Stimulated activated effector memory CD8-positive, alpha-beta T cell treated with anti-CD3 and anti-CD28 coated beads, Interleukin-12 subunit alpha, Interleukin-12 subunit beta, amount 100 ng/mL, for 72 hours (primary cell): ENCODE measurements around the gene KCNJ16.

Source experiments
- ATAC-seq: fragments of 150-1000 bp; cut with Tn5 transposase; 2 replicates; pipeline ENCODE4 v1.10.0; 2021
- DNase-seq, 2 donors: peaks; one replicate each; pipeline ENCODE4 v3.0.0; 2021 to 2022; ENCODE audit warnings: low spot score in 2 of 2
- H3K27ac Mint-ChIP-seq: one replicate; pipeline ENCODE4 v1.8.0; 2022; ENCODE audit warnings: mild to moderate bottlenecking, mixed read lengths
- H3K36me3 Mint-ChIP-seq: one replicate; pipeline ENCODE4 v1.8.0; 2022; ENCODE audit warnings: mild to moderate bottlenecking, mixed read lengths
- H3K4me1 Mint-ChIP-seq: one replicate; pipeline ENCODE4 v1.8.0; 2022; ENCODE audit warnings: mixed read lengths
- H3K4me3 Mint-ChIP-seq: one replicate; pipeline ENCODE4 v1.8.0; 2022; ENCODE audit warnings: mild to moderate bottlenecking, mixed read lengths
- H3K9me3 Mint-ChIP-seq: one replicate; pipeline ENCODE4 v1.8.0; 2022; ENCODE audit warnings: mixed read lengths

The KCNJ16 gene

GRCh38 chr17:70078549-70078948, 3.5 kb downstream of the KCNJ16 start:
- no peak for DNase-seq
- no peak overlapping the region for H3K4me3 Mint-ChIP-seq
- no peak for ATAC-seq

DNA sequence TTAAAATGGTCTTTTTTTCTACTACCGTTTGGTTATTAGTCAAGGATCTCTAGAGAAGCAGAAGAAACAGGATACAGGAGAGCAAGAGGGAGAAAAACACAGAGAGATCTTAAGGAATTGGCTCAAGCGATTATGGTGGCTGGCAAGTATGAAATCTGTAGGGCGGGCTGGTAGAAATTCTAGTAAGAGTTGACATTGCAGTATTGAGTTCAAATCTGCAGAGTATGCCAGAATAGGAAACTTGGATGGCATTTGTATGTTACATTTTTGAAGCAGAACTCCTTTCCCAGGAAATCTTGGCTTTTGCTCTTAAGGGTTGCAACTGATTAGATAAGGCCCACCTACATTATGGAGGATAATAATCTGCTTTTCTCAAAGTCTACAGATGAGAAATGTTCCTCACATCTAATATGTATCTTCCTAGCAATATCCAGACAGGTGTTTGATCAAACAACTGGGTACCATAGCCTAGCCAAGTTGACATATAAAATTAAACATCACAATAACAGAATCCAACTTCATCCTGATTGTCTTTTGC, 4.0 kb downstream of the KCNJ16 start:
- H3K27ac Mint-ChIP-seq = no peak overlapping the region

More at GRCh38 chr17:70078549-70078948, 3.5 kb downstream of the KCNJ16 start:
- no peak overlapping the region for H3K27ac Mint-ChIP-seq
- H3K4me1 Mint-ChIP-seq = no peaks in the 10 kb centered on the region
- H3K36me3 Mint-ChIP-seq = no peaks in the 10 kb centered on the region
- no peaks in the 10 kb centered on the region for H3K9me3 Mint-ChIP-seq

GRCh38 chr17:70080541-70081347, 5.7 kb downstream of the KCNJ16 start:
- Mint-ChIP-seq H3K27ac (no peak overlapping the region), H3K9me3 (no peaks in the 10 kb centered on the region), H3K4me1 (no peaks in the 10 kb centered on the region), H3K4me3 (no peak overlapping the region), H3K36me3 (no peaks in the 10 kb centered on the region)
- DNase-seq (no peak), ATAC-seq (no peak)

More for the DNA sequence above, 4.0 kb downstream of the KCNJ16 start:
- Mint-ChIP-seq H3K4me3 (no peak overlapping the region), H3K36me3 (no peaks in the 10 kb centered on the region), H3K4me1 (no peaks in the 10 kb centered on the region), H3K9me3 (no peaks in the 10 kb centered on the region)
- ATAC-seq = no peak
- DNase-seq = no peak

DNA sequence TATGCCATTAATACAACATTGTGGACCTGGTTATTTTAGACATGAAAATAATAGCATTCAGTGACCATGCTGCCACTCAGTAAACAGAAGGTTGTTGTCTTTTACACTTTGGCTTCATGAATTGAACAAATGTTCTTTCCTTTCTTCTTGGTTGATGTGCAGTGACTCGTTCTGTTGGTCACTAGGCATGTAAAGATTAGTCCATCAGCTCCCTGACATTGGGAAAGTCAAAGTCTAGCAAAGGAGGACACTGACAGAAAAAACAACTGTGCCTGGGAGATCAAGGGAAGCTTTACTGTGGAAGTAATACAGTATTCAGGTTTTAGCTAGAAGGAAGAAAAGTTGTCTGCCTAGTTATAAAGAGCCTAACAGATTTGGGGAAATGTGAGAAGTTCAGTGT, 6.9 kb downstream of the KCNJ16 start:
- no peak overlapping the region for H3K27ac Mint-ChIP-seq
- H3K9me3 Mint-ChIP-seq = no peaks in the 10 kb centered on the region
- no peaks in the 10 kb centered on the region for H3K4me1 Mint-ChIP-seq
- H3K36me3 Mint-ChIP-seq = no peaks in the 10 kb centered on the region
- ATAC-seq (no peak), DNase-seq (no peak)
- H3K4me3 Mint-ChIP-seq = no peak overlapping the region

- H3K27ac Mint-ChIP-seq = no peak overlapping the region
- no peaks in the 10 kb centered on the region for H3K36me3 Mint-ChIP-seq
- H3K9me3 Mint-ChIP-seq = no peaks in the 10 kb centered on the region
- H3K4me1 Mint-ChIP-seq = no peaks in the 10 kb centered on the region
- H3K4me3 Mint-ChIP-seq = no peak overlapping the region
- DNase-seq (no peak), ATAC-seq (no peak)
These were observed 9.5 kb downstream of the KCNJ16 start for GRCh38 chr17:70084476-70084875.

- H3K27ac Mint-ChIP-seq = no peak overlapping the region
- ATAC-seq (no peak), DNase-seq (no peak)
- peaks cover 4% of the 10 kb centered on the region for H3K9me3 Mint-ChIP-seq
- no peaks in the 10 kb centered on the region for H3K36me3 Mint-ChIP-seq
- no peak overlapping the region for H3K4me3 Mint-ChIP-seq
- H3K4me1 Mint-ChIP-seq = peaks cover 6% of the 10 kb centered on the region
These were observed 11.5 kb downstream of the KCNJ16 start for GRCh38 chr17:70086516-70086915.

GRCh38 chr17:70089513-70090148, 14.6 kb downstream of the KCNJ16 start:
- no peak overlapping the region for H3K27ac Mint-ChIP-seq
- DNase-seq = no peak
- no peak overlapping the region for H3K4me3 Mint-ChIP-seq
- H3K36me3 Mint-ChIP-seq = no peaks in the 10 kb centered on the region
- H3K4me1 Mint-ChIP-seq = peaks cover 6% of the 10 kb centered on the region
- no peak for ATAC-seq
- H3K9me3 Mint-ChIP-seq = peaks cover 4% of the 10 kb centered on the region

- Mint-ChIP-seq H3K4me1 (peaks cover 6% of the 10 kb centered on the region), H3K27ac (no peak overlapping the region)
- peak; percentile 55 for ATAC-seq
These were observed 16.1 kb downstream of the KCNJ16 start for GRCh38 chr17:70091005-70091568.

GRCh38 chr17:70091696-70092095, 16.7 kb downstream of the KCNJ16 start:
- Mint-ChIP-seq H3K4me1 (peaks cover 6% of the 10 kb centered on the region), H3K27ac (no peak overlapping the region), H3K4me3 (no peak overlapping the region), H3K36me3 (no peaks in the 10 kb centered on the region), H3K9me3 (peaks cover 4% of the 10 kb centered on the region)
- ATAC-seq (no peak), DNase-seq (no peak)

More at GRCh38 chr17:70091005-70091568, 16.1 kb downstream of the KCNJ16 start:
- no peak for DNase-seq
- Mint-ChIP-seq H3K9me3 (peaks cover 4% of the 10 kb centered on the region), H3K36me3 (no peaks in the 10 kb centered on the region), H3K4me3 (no peak overlapping the region)

- no peaks in the 10 kb centered on the region for H3K36me3 Mint-ChIP-seq
- H3K4me3 Mint-ChIP-seq = no peak overlapping the region
These were observed 18.1 kb downstream of the KCNJ16 start for GRCh38 chr17:70093163-70093562.

DNA sequence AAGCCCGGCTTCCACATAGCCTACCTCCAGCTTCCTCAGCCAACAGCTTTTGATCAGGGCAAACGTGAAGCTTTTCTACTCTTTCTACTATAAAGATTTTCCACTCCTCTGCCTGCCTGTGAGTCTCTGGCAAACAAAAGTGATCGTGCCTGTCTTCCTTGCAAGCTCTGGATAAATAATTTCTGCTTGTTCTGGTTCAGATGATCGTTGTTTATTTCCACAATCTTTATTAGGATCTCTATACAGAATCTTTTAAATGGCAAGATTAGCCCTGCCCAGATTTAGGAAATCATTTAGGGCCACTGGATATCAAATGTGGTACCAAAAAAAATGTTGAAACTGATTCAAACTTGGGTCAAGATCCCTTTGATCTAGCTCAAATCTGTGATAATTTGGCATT, 20.4 kb downstream of the KCNJ16 start:
- peaks cover 6% of the 10 kb centered on the region for H3K4me1 Mint-ChIP-seq
- DNase-seq = no peak
- no peak overlapping the region for H3K27ac Mint-ChIP-seq
- no peak for ATAC-seq
- peaks cover 4% of the 10 kb centered on the region for H3K9me3 Mint-ChIP-seq
- no peaks in the 10 kb centered on the region for H3K36me3 Mint-ChIP-seq
- no peak overlapping the region for H3K4me3 Mint-ChIP-seq

More at GRCh38 chr17:70093163-70093562, 18.1 kb downstream of the KCNJ16 start:
- DNase-seq = no peak
- Mint-ChIP-seq H3K9me3 (peaks cover 4% of the 10 kb centered on the region), H3K4me1 (peaks cover 6% of the 10 kb centered on the region), H3K27ac (no peak overlapping the region)
- ATAC-seq = no peak

DNA sequence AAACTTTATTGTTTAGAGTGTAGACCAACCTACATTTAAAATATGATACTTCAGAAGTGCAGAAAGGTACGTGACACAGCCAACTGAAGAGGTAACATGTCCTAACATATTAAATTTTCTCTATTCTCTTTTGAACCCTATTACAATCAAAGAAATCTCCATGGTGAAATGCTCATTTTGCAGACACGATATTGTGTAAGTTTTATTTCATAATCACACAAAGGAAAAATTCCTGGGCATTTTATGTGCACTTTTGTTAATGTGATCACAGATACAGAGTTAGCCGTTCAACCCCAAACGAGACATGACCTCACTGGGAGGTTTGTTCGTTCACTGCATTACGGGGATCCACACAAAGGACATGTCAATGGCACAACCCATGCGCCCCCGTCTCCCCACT, 21.8 kb downstream of the KCNJ16 start:
- Mint-ChIP-seq H3K36me3 (no peaks in the 10 kb centered on the region), H3K4me1 (no peaks in the 10 kb centered on the region), H3K9me3 (no peaks in the 10 kb centered on the region), H3K27ac (no peak overlapping the region), H3K4me3 (no peak overlapping the region)
- ATAC-seq = no peak
- DNase-seq = no peak

GRCh38 chr17:70098030-70098429, 23.0 kb downstream of the KCNJ16 start:
- Mint-ChIP-seq H3K4me3 (no peak overlapping the region), H3K4me1 (no peaks in the 10 kb centered on the region), H3K9me3 (no peaks in the 10 kb centered on the region), H3K36me3 (no peaks in the 10 kb centered on the region), H3K27ac (no peak overlapping the region)
- DNase-seq = no peak
- no peak for ATAC-seq

DNA sequence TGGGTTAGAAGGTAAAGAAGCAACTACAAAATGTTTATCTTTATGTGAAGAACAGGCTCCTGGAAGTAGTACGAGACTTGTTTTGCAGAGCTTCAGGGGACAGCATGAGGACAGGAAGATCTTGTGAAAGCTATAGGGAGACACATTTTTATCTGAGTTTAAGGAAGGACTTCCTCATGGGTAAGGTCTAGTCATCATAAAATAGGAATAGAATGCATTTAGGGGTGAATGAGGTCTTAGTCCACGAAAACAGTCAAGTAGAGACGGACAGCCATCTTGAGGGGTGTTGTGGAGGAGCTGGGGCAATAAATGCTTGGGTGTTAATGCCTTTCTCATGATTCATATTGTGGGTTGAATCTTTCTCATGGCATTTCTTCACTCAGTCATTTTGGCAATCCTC, 24.3 kb downstream of the KCNJ16 start:
- H3K4me1 Mint-ChIP-seq = no peaks in the 10 kb centered on the region
- ATAC-seq = no peak

DNA sequence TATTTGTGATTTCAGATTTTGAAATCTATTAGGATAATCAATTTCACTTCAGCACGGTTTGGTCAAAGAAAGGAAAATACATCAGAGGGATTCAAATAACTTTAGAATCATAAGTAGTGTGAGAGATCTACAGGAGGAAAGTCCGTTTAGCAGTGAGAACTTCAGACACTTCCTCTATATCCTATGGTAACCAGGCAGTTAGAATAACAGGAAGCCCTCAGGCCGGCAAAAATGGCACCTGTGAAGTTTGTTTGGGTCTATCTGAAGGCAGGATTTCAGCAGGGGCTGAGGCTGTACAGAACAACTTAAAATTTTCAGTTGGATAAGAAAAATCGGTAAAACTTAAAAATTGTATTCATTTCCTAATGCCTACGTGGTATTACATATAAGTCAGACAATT, 24.9 kb downstream of the KCNJ16 start:
- Mint-ChIP-seq H3K9me3 (no peaks in the 10 kb centered on the region), H3K27ac (no peak overlapping the region), H3K36me3 (no peaks in the 10 kb centered on the region), H3K4me1 (no peaks in the 10 kb centered on the region), H3K4me3 (no peak overlapping the region)
- no peak for ATAC-seq
- no peak for DNase-seq

More for the DNA sequence above, 24.3 kb downstream of the KCNJ16 start:
- Mint-ChIP-seq H3K27ac (no peak overlapping the region), H3K9me3 (no peaks in the 10 kb centered on the region), H3K4me3 (no peak overlapping the region), H3K36me3 (no peaks in the 10 kb centered on the region)
- no peak for DNase-seq
